Activated CD8-positive, alpha-beta memory T cell treated with anti-CD3 and anti-CD28 coated beads, Interleukin-2, amount 10 ng/mL, durations not matched to agents 7 days and 5 days (primary cell): ENCODE results near the gene KATNA1. TPM values are rescaled to one million over a fixed set of nuclear protein-coding genes. Genes with fewer than 3 reads are reported as not detected.

ENCODE experiments used
- ATAC-seq: fragments of 150-1000 bp; cut with Tn5 transposase; one replicate; pipeline ENCODE4 v1.10.0; 2021; ENCODE audit warnings: moderate library complexity
- CTCF ChIA-PET: fragments of 350-600 bp; sonication (Branson Sonifier 250); formaldehyde crosslinking; loops from one replicate; lab custom pipeline; 2021; ENCODE audit warnings: antibody characterized with exemption; lab: Charles Lee
- DNase-seq: peaks from one replicate; pipeline ENCODE4 v3.0.0-alpha.2; 2020
- H3K27ac Mint-ChIP-seq: one replicate; pipeline ENCODE4 v1.8.0; 2021; ENCODE audit warnings: mild to moderate bottlenecking, mixed read lengths
- H3K27me3 Mint-ChIP-seq: one replicate; pipeline ENCODE4 v1.8.0; 2021; ENCODE audit warnings: mixed read lengths
- H3K36me3 Mint-ChIP-seq: one replicate; pipeline ENCODE4 v1.8.0; 2021; ENCODE audit warnings: mild to moderate bottlenecking, mixed read lengths
- H3K4me1 Mint-ChIP-seq: one replicate; pipeline ENCODE4 v1.8.0; 2021; ENCODE audit warnings: mixed read lengths
- H3K4me3 Mint-ChIP-seq: one replicate; pipeline ENCODE4 v1.8.0; 2021; ENCODE audit warnings: mild to moderate bottlenecking, moderate library complexity, mixed read lengths
- H3K9me3 Mint-ChIP-seq: one replicate; pipeline ENCODE4 v1.8.0; 2022; ENCODE audit warnings: low read depth, mixed read lengths
- total RNA-seq, 2 experiments: library from RNA; stranded (reverse); gene quantifications; one replicate each; pipeline ENCODE4 v1.2.3, GENCODE V29; 2021

The KATNA1 gene
- total RNA-seq, 2 experiments from 2014 or later: 22.3 to 22.7 TPM

- DNase-seq (no peak), ATAC-seq (no peak)
- H3K9me3 Mint-ChIP-seq: no peaks in the 10 kb centered on the region
- H3K27me3 Mint-ChIP-seq: peaks cover 28% of the 10 kb centered on the region
- H3K36me3 Mint-ChIP-seq: no peaks in the 10 kb centered on the region
- no peak overlapping the region for H3K27ac Mint-ChIP-seq
- H3K4me1 Mint-ChIP-seq: peaks cover 5% of the 10 kb centered on the region
- CTCF ChIA-PET: interaction anchor here (1.4 to 9.3 kb wide), 2 partner anchors 13 to 138 kb away, joined by 3 to 90 read pairs; partner anchors contain the start of gene GINM1
- no peak overlapping the region for H3K4me3 Mint-ChIP-seq
These were observed 96.6 kb downstream of the KATNA1 start for GRCh38 chr6:149551920-149552319.

- DNase-seq (peak; percentile 97), ATAC-seq (peak; percentile 86)
- Mint-ChIP-seq H3K4me3 (peak within 1 kb of the TSS; percentile 99), H3K27ac (peak within 1 kb of the TSS; percentile 99), H3K9me3 (no peaks in the 10 kb centered on the region), H3K36me3 (peaks cover 2% of the 10 kb centered on the region), H3K4me1 (peaks cover 37% of the 10 kb centered on the region), H3K27me3 (no peaks in the 10 kb centered on the region)
- CTCF ChIA-PET: interaction anchor here (0.6 to 9.3 kb wide), 19 partner anchors 9 to 822 kb away, joined by 3 to 90 read pairs (median 4); partner anchors contain the start of genes GINM1, KATNA1 and LATS1
These were observed 102.6 kb downstream of the KATNA1 start, which contains the start of gene PPIL4 for GRCh38 chr6:149545754-149546471. TSS of gene PPIL4 (minus strand) at chr6:149546043. CDS start at chr6:149546005, 38 bp downstream.

DNA sequence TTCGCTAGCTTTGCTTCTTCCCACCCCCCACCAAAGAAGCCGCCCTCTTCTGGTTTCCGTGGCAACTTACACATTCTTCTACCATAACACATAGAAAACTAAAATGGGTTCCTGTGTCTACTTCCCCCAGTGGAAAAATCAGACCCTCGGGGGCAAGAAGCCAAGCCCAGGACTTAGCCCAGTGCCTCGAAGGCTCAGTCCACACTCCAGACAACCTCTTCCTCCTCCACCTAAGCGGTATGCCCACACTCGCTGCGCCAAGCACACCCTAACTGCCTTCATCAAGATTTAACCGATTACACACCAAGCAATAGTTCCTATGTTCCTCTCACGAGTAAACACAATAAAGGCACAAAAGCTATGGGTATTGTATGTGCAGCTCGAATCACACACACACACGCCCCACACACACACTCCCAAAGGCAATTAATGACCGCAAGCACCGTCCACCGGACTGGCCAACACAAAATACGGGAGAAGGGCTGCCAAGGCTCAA lies 103.2 kb downstream of the KATNA1 start:
- peak; percentile 85 for DNase-seq
- H3K4me1 Mint-ChIP-seq: peaks cover 37% of the 10 kb centered on the region
- H3K4me3 Mint-ChIP-seq: peak overlapping the region; percentile 99
- H3K9me3 Mint-ChIP-seq: no peaks in the 10 kb centered on the region
- CTCF ChIA-PET: interaction anchor here (0.6 to 9.3 kb wide), 20 partner anchors 9 to 822 kb away, joined by 3 to 90 read pairs (median 4); partner anchors contain the start of genes GINM1, KATNA1 and LATS1
- no peaks in the 10 kb centered on the region for H3K27me3 Mint-ChIP-seq
- H3K27ac Mint-ChIP-seq: peak overlapping the region; percentile 99
- H3K36me3 Mint-ChIP-seq: peaks cover 6% of the 10 kb centered on the region
- peak; percentile 45 for ATAC-seq

Other genes with a start within 250 kb of the KATNA1 start
- 10 to 100 TPM in 1 of 2 experiments, 1 to 10 TPM in 1; 7.4 to 10.6 TPM for gene SUMO4, start 248.5 kb downstream of the KATNA1 start, total RNA-seq
- gene ZC3H12D, start 163.7 kb downstream of the KATNA1 start, total RNA-seq: 10 to 100 TPM; 25.3 to 37.5 TPM
- 10 to 100 TPM; 17.8 to 18.7 TPM for gene PPIL4, start 102.7 kb downstream of the KATNA1 start, total RNA-seq
- 10 to 100 TPM; 16.4 to 16.5 TPM for gene GINM1, start 82.3 kb downstream of the KATNA1 start, total RNA-seq
- gene LATS1, start 69.4 kb upstream of the KATNA1 start, total RNA-seq: 10 to 100 TPM; 28.5 to 33.1 TPM
- 10 to 100 TPM; 67.7 to 75.3 TPM for gene NUP43, start 97.8 kb upstream of the KATNA1 start, total RNA-seq
- 100 to 1,000 TPM in 1 of 2 experiments, 10 to 100 TPM in 1; 96.0 to 102 TPM for gene PCMT1, start 101.0 kb upstream of the KATNA1 start, total RNA-seq
- 1 to 10 TPM; 2.9 to 3.1 TPM for gene LRP11, start 215.6 kb upstream of the KATNA1 start, total RNA-seq
- gene RAET1E, start 249.4 kb upstream of the KATNA1 start, total RNA-seq: not detected